GM18520 (cell line): ENCODE data around the gene MAS1.
"Not testable (repeated sequence)": the region's sequence is repeated elsewhere in the genome, so short reads cannot be mapped to it uniquely, and the experiment has no call there.

Source experiments
- ATAC-seq: cut with Tn5 transposase; IDR thresholded peaks from one replicate; pipeline ENCODE4 v1.9.1; 2021; ENCODE audit not compliant: unreplicated experiment

Gene MAS1

GRCh38 chr6:159915397-159915796 lies 24.6 kb downstream of the MAS1 start:
- ATAC-seq: no peak

GRCh38 chr6:159916237-159916636 lies 25.4 kb downstream of the MAS1 start:
- ATAC-seq: no peak

- ATAC-seq: no peak
Measured at GRCh38 chr6:159916752-159917151, 26.0 kb downstream of the MAS1 start.

GRCh38 chr6:159919011-159919511 lies 28.3 kb downstream of the MAS1 start:
- ATAC-seq: no peak

DNA sequence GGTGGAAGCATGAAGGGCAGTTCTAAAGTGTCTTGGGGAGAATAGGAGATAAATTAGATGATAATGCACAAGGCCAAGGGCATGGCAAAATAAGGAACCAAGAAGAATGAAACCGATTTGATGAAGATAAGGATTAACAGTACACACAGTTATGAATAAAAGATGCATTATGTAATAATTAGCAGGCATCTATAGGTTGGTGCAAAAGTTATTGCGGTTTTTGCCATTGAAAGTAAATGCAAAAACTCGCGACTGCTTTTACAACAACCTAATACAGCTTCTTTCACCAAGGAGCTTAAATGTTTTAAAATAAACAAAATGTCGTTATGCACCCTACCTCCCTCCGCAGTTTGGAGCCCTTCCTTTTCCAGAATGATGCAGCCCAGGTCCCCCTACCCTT lies 29.0 kb downstream of the MAS1 start:
- no peak for ATAC-seq

DNA sequence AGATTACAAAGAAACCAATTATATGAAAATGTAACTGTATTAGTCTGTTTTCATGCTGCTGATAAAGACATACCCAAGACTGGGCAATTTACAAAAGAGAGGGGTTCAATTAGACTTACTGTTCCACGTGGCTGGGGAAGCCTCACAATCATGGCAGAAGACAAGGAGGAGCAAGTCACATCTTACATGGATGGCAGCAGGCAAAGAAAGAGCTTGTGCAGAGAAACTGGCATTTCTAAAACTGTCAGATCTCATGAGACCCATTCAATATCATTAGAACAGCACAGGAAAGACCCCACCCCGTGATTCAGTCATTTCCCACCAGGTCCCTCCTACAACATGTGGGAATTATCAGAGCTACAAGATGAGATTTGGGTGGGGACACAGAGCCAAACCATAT lies 33.4 kb downstream of the MAS1 start:
- not testable (repeated sequence) for ATAC-seq

DNA sequence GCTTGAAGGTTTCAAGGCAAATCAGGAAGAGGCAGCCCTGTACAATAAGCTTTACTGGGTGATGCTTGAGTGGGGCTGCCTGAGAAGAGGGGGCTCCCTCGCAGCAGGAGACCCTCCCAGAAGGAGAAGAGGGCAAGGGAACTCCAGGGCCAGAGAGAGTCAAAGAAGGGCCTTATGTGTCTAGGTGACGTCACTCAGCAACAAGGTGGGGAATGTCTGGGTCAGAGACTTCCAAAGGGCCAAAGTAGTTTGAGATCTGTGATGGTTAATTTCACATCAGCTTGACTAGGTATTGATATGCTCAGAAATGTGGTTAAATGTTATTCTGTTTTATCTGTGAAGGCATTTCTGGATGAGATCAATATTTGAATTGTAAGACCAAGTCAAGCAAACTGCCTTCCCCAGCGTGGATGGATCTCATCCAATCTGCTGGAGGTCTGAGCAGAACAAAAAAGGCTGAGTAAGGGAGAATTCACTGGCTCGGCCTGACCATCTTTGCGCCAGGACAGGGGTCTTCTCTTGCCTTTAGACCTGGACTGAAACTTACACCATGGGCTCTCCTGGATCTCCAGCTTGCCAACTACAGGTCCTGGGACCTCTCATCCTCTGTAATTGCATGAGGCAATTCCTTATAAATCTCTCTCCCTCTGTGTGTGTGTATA lies 35.9 kb downstream of the MAS1 start:
- no peak for ATAC-seq

DNA sequence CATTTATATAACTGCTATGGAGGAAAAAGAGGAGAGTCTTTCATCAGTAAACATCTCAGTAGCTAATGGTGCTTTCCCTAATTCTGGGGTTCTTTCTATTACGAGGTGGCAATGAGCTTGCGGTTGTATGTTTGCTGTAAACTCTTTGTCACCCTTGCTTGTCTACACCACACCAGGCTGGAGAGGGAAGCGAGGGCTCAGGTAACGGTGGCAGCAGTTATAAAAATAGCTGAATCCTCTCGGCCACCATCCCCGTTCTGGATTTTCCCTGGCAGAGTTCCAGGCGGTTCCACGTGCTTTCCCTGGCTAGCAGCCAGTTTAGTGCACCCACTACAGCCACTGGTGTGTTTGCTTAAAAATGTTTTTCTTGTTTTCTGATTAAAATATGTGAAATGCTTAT lies 39.0 kb downstream of the MAS1 start:
- peak; percentile 56 for ATAC-seq

DNA sequence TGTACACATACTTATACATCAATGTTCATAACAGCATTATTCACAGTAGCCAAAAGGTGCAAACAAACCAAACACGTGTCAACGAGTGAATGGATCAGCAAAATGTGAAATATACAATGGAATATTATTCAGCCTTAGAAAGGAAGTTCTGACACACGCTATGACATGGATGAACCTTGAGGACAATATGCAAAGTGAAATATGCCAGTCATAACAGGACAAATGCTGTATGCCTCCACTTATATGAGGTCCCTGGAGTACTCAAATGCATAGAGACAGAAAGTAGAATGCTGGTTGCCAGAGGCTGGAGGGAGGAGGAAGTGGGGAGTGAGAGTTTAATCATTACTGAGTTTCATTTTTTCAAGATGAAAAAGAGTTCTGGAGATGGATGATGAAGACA lies 40.3 kb downstream of the MAS1 start:
- ATAC-seq: peak; percentile 76

DNA sequence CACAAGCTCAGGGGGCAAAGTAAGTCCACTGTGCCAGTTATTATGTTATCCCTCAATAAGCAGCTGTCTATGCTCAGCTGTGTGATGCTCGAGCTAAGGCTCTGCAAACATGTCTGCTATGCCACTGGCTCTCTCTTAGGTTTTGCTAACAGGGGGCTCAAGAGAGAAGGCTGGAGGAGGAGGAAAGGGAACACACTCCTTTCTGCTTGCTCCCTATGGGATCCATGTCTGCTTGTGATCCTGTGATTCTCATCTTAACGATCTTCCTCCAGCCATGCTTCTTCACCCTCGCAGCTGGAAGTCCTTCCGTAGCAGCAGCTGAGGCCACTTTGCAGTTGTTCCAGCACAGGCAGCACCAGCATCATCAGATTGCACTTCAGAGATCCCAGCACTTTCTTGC lies 41.1 kb downstream of the MAS1 start:
- no peak for ATAC-seq

- ATAC-seq: no peak
Measured at GRCh38 chr6:159933077-159933476, 42.3 kb downstream of the MAS1 start.

GRCh38 chr6:159934181-159934580 lies 43.4 kb downstream of the MAS1 start:
- no peak for ATAC-seq

- ATAC-seq: no peak
Measured at GRCh38 chr6:159935065-159935464, 44.3 kb downstream of the MAS1 start.

- ATAC-seq: no peak
Measured at GRCh38 chr6:159935633-159936032, 44.8 kb downstream of the MAS1 start.

GRCh38 chr6:159939591-159940016 lies 48.8 kb downstream of the MAS1 start:
- no peak for ATAC-seq
